Osteoblast (primary cell): ENCODE data around the gene TRIM38. TPM values are rescaled to one million over a fixed set of nuclear protein-coding genes. Genes with fewer than 3 reads are reported as not detected.

Experiments used
- DNase-seq: peaks from one replicate; pipeline ENCODE4 v3.0.0; 2011; ENCODE audit warnings: low spot score, mixed read lengths; ENCODE audit not compliant: insufficient read length; ENCODE audit errors: missing footprints
- H2AFZ ChIP-seq: 2 replicates; pipeline ENCODE4 v1.6.0; 2011; ENCODE audit warnings: mild to moderate bottlenecking, low read length
- H3K27ac ChIP-seq: 2 replicates; pipeline ENCODE4 v1.5.1; 2011; ENCODE audit warnings: mild to moderate bottlenecking, low read depth, low read length, moderate library complexity
- H3K27me3 ChIP-seq: 2 replicates; pipeline ENCODE4 v1.6.0; 2012; ENCODE audit warnings: mild to moderate bottlenecking, control low read depth, inconsistent platforms, low read length, moderate library complexity; ENCODE audit not compliant: insufficient read depth
- H3K36me3 ChIP-seq: 2 replicates; pipeline ENCODE4 v1.5.1; 2011; ENCODE audit warnings: mild to moderate bottlenecking, low read length, control low read depth, moderate library complexity; ENCODE audit not compliant: insufficient read depth
- H3K4me1 ChIP-seq: 2 replicates; pipeline ENCODE4 v1.5.1; 2011; ENCODE audit warnings: mild to moderate bottlenecking, low read length, control low read depth, moderate library complexity; ENCODE audit not compliant: insufficient read depth
- H3K4me2 ChIP-seq: 2 replicates; pipeline ENCODE4 v1.6.0; 2011; ENCODE audit warnings: mild to moderate bottlenecking, low read length; ENCODE audit not compliant: insufficient read depth
- H3K4me3 ChIP-seq: fragments of 200-600 bp; sonication (generic); 3 replicates; pipeline ENCODE4 v1.5.1; 2012; ENCODE audit warnings: mild to moderate bottlenecking, low read length, inconsistent platforms; ENCODE audit not compliant: insufficient read depth
- H3K79me2 ChIP-seq: 2 replicates; pipeline ENCODE4 v1.6.0; 2012; ENCODE audit warnings: mild to moderate bottlenecking, low read length, control low read depth, inconsistent platforms; ENCODE audit not compliant: insufficient read depth
- H3K9me3 ChIP-seq: 2 replicates; pipeline ENCODE4 v1.5.1; 2011; ENCODE audit warnings: low read depth, low read length, control low read depth
- H4K20me1 ChIP-seq: 2 replicates; pipeline ENCODE4 v1.6.0; 2012; ENCODE audit warnings: mild to moderate bottlenecking, low read length, control low read depth; ENCODE audit not compliant: insufficient read depth
- CTCF ChIP-seq: IDR thresholded peaks from 2 replicates; pipeline ENCODE4 v1.5.1; 2011; ENCODE audit warnings: mild to moderate bottlenecking, low read depth, low read length, moderate library complexity; ENCODE audit errors: extremely low read depth
- total RNA-seq: library from RNA; depleted of rRNA; stranded (reverse); fragments of >200 nt; gene quantifications from 2 replicates; pipeline ENCODE4 v1.2.3, GENCODE V29; 2012

The TRIM38 gene
- total RNA-seq, 1 donor, result 13.0 TPM

GRCh38 chr6:25951296-25952032 is 11.1 kb upstream of the TRIM38 start:
- Histone ChIP-seq H3K79me2 (no peaks in the 10 kb centered on the region), H3K27ac (no peak overlapping the region), H3K27me3 (no peaks in the 10 kb centered on the region), H3K4me2 (no peak overlapping the region), H3K36me3 (no peaks in the 10 kb centered on the region), H3K4me1 (no peaks in the 10 kb centered on the region), H4K20me1 (no peaks in the 10 kb centered on the region), H3K4me3 (no peak overlapping the region), H2AFZ (no peak overlapping the region), H3K9me3 (no peaks in the 10 kb centered on the region)
- TF ChIP-seq CTCF, result no peak
- no peak for DNase-seq

- no peaks in the 10 kb centered on the region for H3K4me1 ChIP-seq
- H3K4me2 ChIP-seq, result no peak overlapping the region
- H4K20me1 ChIP-seq, result no peaks in the 10 kb centered on the region
- no peak overlapping the region for H3K27ac ChIP-seq
- TF ChIP-seq CTCF, result no peak
- no peaks in the 10 kb centered on the region for H3K79me2 ChIP-seq
- no peak overlapping the region for H3K4me3 ChIP-seq
- no peaks in the 10 kb centered on the region for H3K27me3 ChIP-seq
- H3K36me3 ChIP-seq, result no peaks in the 10 kb centered on the region
- no peak for DNase-seq
- H3K9me3 ChIP-seq, result no peaks in the 10 kb centered on the region
- no peak overlapping the region for H2AFZ ChIP-seq
Observed at GRCh38 chr6:25952535-25952934, 10.1 kb upstream of the TRIM38 start.

- Histone ChIP-seq H2AFZ (no peak overlapping the region), H4K20me1 (no peaks in the 10 kb centered on the region), H3K4me1 (no peaks in the 10 kb centered on the region), H3K27me3 (no peaks in the 10 kb centered on the region), H3K4me2 (no peak overlapping the region), H3K4me3 (no peak overlapping the region), H3K9me3 (no peaks in the 10 kb centered on the region), H3K36me3 (no peaks in the 10 kb centered on the region), H3K27ac (no peak overlapping the region), H3K79me2 (no peaks in the 10 kb centered on the region)
- TF ChIP-seq CTCF, result no peak
- no peak for DNase-seq
Observed at GRCh38 chr6:25953733-25954132, 8.9 kb upstream of the TRIM38 start.

- Histone ChIP-seq H3K9me3 (no peaks in the 10 kb centered on the region), H3K36me3 (no peaks in the 10 kb centered on the region), H4K20me1 (no peaks in the 10 kb centered on the region), H3K4me2 (no peak overlapping the region), H3K4me3 (no peak overlapping the region), H2AFZ (no peak overlapping the region), H3K79me2 (no peaks in the 10 kb centered on the region), H3K4me1 (no peaks in the 10 kb centered on the region), H3K27me3 (no peaks in the 10 kb centered on the region), H3K27ac (no peak overlapping the region)
- DNase-seq, result no peak
- TF ChIP-seq CTCF, result no peak
Observed at GRCh38 chr6:25954756-25955155, 7.8 kb upstream of the TRIM38 start.
